ENCODE results near the gene NPM1.
A peak's percentile ranks its signal among the peaks of the same experiment; 100 is the strongest.
"Not testable (repeated sequence)": the region's sequence is repeated elsewhere in the genome, so short reads cannot be mapped to it uniquely, and the experiment has no call there.

Gene NPM1

DNA sequence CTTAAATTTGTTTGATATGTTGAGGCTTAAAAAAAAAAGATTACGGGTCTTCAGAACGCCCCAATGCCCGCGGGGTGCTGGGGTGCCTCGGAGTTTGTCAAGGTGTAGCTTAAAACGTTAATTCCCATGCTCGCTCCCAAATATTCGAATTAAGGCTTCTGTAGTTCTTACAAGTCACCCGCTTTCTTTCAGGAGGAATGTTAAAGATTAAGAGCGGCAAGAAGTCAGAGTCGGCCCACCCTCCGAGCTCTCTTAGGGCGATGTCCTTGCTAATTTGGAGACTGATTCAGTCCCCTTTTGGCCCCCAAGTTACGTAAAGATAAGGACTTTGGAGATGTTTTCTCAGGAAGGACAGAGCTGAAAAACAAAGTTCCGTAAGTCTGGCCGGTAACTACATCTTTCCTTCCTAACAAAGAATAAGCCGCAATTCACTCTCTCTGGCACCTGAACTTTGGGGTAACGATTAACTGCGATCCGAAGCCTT lies 746 bp upstream of the NPM1 start:
- no peak for DNase-seq

GRCh38 chr5:171387970-171388815 lies 544 bp downstream of the NPM1 start:
- peak; percentile 87 for DNase-seq

DNA sequence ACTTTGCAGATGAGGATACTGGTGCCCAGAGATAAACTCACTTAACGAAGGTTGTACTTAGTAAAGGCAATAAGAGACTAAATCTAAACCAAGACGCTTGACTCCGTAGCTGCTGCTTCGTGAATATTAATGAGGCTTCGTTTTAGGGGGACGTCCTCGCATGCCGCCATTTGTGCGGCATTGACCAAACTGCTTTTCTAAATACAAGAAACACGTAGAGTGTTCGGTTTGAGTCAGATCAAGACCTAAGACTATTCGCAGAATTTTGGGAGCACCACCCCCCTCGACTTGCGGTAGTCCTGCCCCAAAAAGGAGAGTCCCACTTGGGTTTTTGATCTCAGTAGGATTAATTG lies 1.1 kb downstream of the NPM1 start:
- peak; percentile 77 for DNase-seq

DNA sequence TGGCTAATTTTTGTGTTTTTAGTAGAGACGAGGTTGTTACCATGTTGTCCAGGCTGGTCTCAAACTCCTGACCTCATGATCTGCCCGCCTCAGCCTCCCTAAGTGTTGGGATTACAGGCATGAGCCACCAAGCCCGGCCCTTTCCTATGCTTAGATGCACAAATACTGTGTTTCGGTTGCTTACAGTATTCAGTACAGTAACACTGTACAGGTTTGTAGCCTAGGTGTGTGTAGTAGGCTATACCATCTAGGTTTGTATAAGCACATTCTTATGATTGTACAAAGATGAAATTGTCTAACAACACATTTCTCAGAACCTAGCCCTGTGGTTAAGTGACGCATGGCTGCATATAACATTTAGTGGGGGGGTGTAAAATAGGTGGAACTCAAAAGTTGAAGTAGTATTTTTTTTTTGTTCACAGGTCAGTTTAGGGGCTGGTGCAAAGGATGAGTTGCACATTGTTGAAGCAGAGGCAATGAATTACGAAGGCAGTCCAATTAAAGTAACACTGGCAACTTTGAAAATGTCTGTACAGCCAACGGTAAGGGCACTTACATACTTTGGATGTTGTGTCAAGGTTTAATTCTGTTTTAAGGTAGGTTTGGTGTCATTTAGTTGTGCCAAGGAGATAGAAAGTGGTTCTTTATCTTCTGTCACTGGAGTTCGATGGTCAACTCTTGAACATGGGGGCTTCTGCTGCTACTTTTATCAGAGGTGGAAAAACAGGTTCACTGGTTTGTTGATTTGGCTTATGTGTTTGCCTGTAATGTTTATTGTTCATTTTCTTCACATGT lies 3.4 kb downstream of the NPM1 start:
- DNase-seq = no peak

DNA sequence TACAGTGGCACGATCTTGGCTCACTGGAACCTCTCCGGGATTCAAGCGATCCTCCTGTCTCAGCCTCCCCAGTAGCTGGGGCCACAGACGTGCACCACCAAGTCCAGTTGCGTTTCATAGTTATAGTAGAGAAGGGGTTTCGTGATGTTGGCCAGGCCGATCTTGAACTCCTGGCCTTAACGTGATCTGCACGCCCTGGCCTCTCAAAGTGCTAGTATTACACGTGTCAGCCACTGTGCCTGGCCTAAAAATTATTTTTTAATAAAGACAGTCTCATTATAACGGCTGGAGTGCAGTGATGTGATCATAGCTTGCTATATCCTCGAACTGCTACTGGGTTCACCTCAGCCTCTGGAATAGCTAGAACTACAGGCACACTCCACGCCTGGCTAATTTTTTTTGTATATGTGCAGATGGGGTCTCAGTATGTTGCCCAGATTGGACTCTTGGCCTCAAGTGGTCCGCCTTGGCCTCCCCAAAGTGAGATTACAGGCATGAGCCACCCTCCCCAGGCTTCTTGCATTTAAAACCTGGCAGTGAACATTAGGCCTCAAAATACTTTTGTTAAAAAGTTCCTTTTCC lies 4.4 kb downstream of the NPM1 start:
- DNase-seq = no peak

DNA sequence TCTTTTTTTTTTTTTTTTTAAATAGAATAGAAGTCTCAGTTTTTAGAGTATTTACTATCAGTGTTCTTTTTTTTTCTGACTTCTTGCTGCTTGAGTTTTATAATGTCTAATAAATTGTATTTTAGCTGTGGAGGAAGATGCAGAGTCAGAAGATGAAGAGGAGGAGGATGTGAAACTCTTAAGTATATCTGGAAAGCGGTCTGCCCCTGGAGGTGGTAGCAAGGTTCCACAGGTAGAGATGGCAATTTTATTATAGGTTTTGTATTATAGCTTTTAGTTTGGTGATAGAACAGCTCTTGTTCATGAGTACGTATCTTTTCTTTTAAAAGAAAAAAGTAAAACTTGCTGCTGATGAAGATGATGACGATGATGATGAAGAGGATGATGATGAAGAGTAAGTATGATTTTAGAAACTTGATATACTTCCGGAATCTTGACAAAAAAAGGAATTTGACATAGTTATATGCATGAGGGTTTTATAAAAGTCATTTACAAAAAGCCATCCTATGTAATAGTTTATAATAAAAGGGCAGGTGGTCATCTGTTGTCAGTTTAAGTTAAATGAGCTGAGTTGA lies 5.0 kb downstream of the NPM1 start:
- no peak for DNase-seq

DNA sequence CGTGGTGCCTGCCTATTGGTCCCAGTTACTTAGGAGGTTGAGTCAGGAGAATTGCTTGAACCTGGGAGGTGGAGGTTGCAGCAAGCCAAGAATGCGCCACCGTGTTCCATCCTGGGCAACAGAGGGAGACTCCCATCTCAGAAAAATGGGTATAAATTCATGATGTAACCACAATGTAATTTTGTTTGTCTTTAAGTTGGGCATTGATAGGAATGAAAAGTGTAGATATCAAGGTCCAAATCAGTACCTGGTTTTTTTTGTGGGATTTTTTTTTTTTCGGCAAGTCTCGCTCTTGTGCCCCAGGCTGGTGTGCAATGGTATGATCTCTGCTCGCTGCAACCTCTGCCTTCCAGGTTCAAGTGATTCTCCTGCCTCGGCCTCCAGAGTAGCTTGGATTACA lies 7.4 kb downstream of the NPM1 start:
- DNase-seq = no peak

DNA sequence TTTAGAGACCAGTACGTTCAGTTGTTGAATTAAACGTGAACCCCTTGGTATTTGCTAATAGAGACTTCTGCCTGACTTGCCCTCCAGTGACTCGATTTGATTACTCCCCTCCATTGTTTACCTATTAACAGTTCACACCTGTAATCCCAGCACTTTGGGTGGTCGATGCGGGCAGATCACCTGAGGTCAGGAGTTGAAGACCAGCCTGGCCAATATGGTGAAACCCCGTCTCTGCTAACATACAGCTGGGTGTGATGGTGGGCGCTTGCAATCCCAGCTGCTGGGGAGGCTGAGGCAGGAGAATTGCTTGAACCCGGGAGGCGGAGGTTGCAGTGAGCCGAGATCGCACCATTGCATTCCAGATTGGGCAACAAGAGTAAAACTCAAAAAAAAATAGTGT lies 8.9 kb downstream of the NPM1 start:
- not testable (repeated sequence) for DNase-seq

- DNase-seq = no peak
These were observed 9.5 kb downstream of the NPM1 start for GRCh38 chr5:171397190-171397589.

DNA sequence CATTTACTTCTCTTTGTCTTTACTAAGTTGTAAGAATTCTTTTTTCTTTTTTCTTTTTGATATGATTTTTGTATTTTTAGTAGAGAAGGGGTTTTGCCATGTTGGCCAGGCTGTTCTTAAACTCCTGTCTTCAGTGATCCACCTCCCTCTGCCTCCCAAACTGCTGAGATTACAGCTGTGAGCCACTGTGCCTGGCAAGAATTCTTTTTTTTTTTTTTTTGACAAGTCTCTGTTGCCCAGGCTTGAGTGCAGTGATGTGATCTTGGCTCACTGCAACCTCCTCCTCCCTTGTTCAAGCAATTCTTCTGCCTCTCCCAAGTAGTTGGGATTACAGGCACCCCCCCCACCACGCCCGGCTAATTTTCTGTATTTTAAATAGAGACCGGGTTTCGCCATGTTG lies 9.9 kb downstream of the NPM1 start:
- DNase-seq = no peak

- DNase-seq = not testable (repeated sequence)
These were observed 11.0 kb downstream of the NPM1 start for GRCh38 chr5:171398660-171399059.

- no peak for DNase-seq
These were observed 12.5 kb downstream of the NPM1 start for GRCh38 chr5:171400169-171400568.

GRCh38 chr5:171401167-171401947 lies 13.7 kb downstream of the NPM1 start:
- no peak for DNase-seq

DNA sequence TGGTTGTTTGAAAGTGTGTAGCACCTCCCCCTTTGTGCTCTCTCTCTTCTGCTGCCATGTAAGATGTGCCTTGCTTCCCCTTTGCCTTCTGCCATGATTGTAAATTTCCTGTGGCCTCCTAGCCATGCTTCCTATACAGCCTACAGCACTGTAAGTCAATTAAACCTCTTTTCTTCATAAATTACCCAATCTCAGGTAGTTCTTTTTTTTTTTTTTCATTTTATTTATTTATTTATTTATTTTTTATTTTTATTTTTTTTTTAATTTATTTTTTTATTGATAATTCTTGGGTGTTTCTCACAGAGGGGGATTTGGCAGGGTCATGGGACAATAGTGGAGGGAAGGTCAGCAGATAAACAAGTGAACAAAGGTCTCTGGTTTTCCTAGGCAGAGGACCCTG lies 15.1 kb downstream of the NPM1 start:
- DNase-seq = not testable (repeated sequence)

GRCh38 chr5:171405615-171406014 lies 18.0 kb downstream of the NPM1 start:
- no peak for DNase-seq

- no peak for DNase-seq
These were observed 19.6 kb downstream of the NPM1 start for GRCh38 chr5:171407234-171407633.

DNA sequence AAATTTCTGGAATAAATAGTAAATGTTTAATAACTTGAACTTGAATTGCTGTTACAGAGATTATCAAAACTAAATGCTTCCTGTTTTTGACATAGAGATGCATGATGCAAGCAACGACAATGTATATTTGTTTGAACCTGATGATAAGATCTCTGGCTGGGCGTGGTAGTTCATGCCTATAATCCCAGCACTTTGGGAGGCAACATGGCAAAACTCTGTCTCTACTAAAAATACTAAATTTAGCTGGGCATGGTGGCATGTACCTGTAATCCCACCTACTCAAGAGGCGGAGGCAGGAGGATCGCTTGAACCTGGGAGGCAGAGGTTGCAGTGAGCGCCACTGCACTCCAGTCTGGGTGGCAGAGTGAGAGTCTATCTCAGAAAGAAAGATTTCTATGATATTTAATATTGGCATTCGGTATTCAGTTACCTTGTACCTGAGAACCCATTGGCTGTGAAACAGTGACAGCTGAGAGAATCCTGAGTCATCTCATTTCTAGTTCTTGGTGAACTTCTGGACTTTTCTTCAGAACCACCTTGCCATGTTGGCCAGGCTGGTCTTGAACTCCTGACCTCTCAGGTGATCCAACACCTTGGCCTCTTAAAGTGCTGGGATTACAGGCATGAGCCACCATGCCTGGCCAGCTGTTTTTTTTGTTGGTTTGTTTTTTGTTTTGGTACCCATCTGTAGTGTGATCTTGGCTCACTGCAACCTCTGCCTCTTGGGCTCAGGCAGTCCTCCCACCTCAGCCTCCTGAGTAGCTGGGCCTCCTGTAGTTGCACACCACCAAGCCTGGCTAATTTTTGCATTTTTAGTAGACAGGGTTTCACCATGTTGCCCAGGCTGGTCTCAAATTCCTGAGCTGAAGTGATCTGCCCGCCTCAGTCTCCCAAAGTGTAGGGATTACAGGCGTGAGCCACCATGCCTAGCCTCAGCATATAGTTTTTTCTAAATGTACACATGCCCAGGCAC lies 21.8 kb downstream of the NPM1 start:
- DNase-seq = no peak

DNA sequence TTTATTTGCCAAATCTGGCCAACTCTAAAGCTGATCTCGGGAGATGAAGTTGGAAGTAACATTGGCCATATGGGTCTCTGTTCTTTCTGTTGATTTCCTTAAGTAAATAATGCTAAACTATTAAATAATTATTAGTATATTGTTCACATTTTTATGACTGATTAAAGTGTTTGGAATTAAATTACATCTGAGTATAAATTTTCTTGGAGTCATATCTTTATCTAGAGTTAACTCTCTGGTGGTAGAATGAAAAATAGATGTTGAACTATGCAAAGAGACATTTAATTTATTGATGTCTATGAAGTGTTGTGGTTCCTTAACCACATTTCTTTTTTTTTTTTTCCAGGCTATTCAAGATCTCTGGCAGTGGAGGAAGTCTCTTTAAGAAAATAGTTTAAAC lies 22.5 kb downstream of the NPM1 start:
- no peak for DNase-seq

- DNase-seq = no peak
These were observed 24.5 kb downstream of the NPM1 start for GRCh38 chr5:171412186-171412585.

DNA sequence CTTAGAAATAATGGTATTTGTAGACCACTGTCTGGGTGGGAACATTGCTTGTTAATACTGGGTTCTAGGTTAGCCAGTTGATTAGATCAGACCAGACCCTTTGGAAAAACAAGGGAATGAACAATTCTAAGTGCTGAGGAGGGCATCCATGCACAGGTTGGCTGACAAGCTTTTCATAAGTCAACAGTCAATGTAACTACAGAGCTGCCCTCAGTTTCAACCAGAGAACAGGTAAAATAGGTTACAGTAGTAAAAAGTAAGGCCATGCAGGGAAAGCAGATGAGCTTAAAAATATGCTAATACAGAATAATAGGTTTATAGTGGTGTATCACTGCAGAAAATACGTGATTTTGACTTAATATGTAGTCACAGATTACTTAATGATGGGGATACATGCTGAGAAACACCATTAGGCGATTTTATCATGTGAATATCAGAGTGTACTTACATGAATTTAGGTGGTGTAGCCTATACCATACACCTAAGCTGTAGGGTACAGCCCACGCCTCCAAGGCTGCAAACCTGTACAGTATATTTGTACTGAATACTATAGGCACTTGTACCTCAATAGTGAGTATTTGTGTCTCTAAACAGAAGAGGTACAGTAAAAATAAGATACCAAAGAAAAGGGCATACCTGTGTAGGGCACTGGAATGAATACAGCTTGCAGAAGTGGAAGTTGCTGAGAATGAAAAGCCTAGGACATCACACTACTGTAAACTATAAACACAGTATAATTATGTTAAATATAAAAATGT lies 25.7 kb downstream of the NPM1 start:
- DNase-seq = no peak

GRCh38 chr5:171413993-171414392 lies 26.3 kb downstream of the NPM1 start:
- DNase-seq = not testable (repeated sequence)

Data from activated CD4-positive, alpha-beta T cell treated with anti-CD3 and anti-CD28 coated beads, Interleukin-2, amount 50 U/mL, for 16 hours (primary cell).